ENCODE measurements around the gene RABEP2.
A peak's percentile ranks its signal among the peaks of the same experiment; 100 is the strongest.
"Not testable (repeated sequence)": the region's sequence is repeated elsewhere in the genome, so short reads cannot be mapped to it uniquely, and the experiment has no call there.

The RABEP2 gene

DNA sequence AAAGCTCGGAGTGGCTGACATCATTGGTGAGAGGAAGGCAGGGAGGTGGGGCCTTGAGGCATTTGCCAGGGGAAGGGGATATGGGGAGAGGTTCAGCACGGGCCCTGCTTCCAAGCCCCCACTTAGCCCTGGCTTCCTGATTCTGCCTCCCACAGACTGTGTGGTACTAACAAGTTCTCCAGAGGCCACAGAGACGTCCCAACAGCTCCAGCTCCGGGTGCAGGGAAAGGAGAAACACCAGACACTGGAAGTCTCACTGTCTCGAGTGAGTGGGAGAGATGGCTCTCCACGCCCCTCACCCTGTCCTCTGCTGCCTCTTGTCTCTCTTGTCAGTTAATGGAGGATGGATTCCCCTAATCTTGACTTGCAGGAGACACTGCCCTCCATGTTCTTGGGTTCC, 33.8 kb upstream of the RABEP2 start:
- no peak overlapping the region for H3K4me3 ChIP-seq (ENCODE audit: low read depth, low read length)
- TF ChIP-seq, protein P1, sequence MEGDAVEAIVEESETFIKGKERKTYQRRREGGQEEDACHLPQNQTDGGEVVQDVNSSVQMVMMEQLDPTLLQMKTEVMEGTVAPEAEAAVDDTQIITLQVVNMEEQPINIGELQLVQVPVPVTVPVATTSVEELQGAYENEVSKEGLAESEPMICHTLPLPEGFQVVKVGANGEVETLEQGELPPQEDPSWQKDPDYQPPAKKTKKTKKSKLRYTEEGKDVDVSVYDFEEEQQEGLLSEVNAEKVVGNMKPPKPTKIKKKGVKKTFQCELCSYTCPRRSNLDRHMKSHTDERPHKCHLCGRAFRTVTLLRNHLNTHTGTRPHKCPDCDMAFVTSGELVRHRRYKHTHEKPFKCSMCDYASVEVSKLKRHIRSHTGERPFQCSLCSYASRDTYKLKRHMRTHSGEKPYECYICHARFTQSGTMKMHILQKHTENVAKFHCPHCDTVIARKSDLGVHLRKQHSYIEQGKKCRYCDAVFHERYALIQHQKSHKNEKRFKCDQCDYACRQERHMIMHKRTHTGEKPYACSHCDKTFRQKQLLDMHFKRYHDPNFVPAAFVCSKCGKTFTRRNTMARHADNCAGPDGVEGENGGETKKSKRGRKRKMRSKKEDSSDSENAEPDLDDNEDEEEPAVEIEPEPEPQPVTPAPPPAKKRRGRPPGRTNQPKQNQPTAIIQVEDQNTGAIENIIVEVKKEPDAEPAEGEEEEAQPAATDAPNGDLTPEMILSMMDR (IDR thresholded peaks at IDR 0.05; ENCODE audit: low read depth, low read length) = no peak

DNA sequence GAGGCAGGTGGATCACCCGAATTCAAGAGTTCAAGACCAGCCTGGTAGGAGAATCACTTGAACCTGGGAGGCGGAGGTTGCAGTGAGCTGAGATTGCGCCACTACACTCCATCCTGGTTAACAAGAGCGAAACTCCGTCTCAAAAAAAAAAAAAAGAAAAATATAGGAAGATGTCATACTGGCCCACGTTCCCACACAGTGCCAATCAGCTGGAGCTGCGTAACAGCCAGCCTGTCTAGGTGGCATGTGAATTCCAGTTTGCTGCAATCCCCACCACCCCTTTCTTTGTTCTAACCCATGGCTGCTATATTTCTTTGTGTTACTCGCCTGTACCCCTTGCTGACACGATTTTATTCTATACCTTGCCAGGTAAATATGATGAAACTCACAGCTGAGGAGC, 33.2 kb upstream of the RABEP2 start:
- no peak overlapping the region for H3K4me3 ChIP-seq (ENCODE audit: low read depth, low read length)
- TF ChIP-seq, protein P1 (IDR thresholded peaks at IDR 0.05; ENCODE audit: low read depth, low read length) = no peak

DNA sequence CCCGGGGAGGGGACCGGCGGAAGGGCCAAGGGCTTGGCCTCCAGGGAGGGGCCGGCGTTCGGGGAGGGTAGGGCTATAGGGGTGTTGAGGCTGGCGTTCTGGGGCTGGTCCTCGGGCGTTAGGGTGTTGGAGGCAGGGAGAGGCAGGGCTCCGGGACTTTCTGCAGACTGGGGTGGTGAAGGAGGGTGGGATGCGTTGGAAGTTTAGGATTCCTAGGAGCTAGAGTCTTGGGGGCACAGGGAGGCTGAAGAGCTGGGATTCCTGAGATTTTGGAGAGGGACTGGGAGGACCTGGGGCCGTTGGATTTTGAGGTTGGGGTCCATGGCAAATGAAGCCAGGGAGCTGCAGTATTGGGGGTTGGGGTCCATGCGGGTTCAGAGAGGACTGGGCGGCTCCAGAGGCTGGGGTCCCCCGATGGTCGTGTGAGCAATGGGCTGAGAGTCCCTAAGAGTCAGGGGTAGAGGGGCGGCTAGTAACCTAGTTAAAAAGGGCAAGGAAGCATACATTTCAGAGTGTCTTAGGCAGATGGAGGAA, 26.4 kb upstream of the RABEP2 start:
- TF ChIP-seq, protein P1 (IDR thresholded peaks at IDR 0.05; ENCODE audit: low read depth, low read length) = no peak
- peak overlapping the region; percentile 93 for H3K4me3 ChIP-seq (ENCODE audit: low read depth, low read length)

DNA sequence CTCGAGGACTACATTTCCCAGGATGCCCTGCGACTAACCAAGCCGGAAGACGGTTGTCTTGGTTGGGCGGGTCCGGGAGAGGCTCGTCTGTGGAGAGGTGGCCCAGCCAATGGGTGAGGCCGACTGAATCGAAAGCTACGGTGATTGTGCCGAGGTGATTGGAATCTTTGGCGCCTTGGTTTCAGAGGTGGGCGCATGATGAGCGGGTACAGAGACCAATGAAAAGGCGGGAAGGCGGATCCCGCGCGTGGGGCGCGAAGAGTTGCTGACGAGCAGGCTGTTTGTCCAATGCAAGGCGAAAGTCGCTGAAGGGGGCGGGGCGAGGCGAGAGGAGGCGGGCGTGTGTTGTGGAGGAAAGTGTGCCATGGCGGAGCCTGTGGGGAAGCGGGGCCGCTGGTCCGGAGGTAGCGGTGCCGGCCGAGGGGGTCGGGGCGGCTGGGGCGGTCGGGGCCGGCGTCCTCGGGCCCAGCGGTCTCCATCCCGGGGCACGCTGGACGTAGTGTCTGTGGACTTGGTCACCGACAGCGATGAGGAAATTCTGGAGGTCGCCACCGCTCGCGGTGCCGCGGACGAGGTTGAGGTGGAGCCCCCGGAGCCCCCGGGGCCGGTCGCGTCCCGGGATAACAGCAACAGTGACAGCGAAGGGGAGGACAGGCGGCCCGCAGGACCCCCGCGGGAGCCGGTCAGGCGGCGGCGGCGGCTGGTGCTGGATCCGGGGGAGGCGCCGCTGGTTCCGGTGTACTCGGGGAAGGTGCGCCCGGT, 25.8 kb upstream of the RABEP2 start, which contains the start of gene NFATC2IP:
Gene NFATC2IP, plus strand, starts transcription at position 290 of the 762 bp plus-strand sequence. Its CDS starts 75 bp downstream, at position 365.
- H3K4me3 ChIP-seq (ENCODE audit: low read depth, low read length) = peak within 1 kb of the TSS; percentile 93
- TF ChIP-seq, protein P1 (IDR thresholded peaks at IDR 0.05; ENCODE audit: low read depth, low read length) = no peak

DNA sequence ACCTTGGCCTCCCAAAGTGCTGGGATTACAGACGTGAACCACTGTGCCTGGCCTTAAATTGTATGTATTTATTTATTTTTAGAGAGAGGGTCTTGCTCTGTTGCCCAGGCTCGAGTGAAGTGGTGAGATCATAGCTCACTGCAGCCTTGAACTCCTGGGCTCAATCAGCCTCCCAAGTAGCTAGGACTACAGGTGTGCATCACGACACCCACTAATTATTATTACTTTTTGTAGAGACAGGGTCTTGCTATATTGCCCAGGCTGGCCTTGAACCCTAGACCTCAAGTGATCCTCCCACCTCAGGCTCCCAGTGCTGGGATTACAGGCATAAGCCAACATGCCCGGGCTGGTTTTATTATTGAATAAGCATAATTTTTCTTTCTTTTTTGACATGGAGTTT, 21.6 kb upstream of the RABEP2 start:
- H3K4me3 ChIP-seq (ENCODE audit: low read depth, low read length) = no peak overlapping the region
- TF ChIP-seq, protein P1 (IDR thresholded peaks at IDR 0.05; ENCODE audit: low read depth, low read length) = no peak

DNA sequence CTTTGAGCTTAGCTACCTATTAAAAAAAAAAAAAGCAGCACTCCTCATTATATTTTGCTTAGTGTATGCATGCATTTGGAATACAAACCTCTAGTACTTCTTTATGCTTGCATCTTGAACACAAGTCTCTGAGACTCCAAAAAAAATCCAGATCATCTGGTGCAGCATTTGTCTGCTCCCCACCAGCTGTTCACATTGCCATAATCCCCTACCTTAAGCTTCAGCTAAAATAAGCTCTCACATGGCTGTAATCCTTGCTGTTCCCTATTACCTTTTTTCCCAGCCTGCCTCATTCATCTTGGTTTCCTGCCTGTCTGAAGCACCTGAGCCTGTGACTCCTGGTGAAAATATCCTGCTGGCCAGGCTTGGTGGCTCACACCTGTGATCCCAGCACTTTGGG, 18.2 kb upstream of the RABEP2 start:
- no peak overlapping the region for H3K4me3 ChIP-seq (ENCODE audit: low read depth, low read length)
- TF ChIP-seq, protein P1 (IDR thresholded peaks at IDR 0.05; ENCODE audit: low read depth, low read length) = no peak

DNA sequence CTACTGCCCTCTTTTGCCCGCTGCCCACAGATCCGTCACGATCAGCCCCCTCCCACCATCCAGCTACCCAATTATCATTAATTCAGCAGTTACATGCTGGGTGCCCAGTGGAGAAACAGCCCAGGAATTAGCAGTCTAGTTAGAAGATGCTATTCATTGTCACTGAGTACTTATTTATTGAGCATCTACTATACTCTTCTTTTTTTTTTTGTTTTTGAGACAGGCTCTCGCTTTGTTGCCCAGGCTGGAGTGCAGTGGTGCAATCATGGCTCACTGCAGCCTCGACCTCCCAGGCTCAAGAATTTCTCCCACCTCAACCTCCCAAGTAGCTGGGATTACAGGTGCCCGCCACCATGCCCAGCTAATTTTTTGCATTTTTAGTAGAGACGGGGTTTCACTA, 14.8 kb upstream of the RABEP2 start:
- not testable (repeated sequence) for H3K4me3 ChIP-seq (ENCODE audit: low read depth, low read length)

Measured in WI38 (cell line).